Measurements from ENCODE around the gene DAPK1. TPM values are rescaled to one million over a fixed set of nuclear protein-coding genes. Genes with fewer than 3 reads are reported as not detected.

DAPK1 gene
- total RNA-seq, 4 donors from 2014 or later, result 14.5 to 28.3 (median 20.7) TPM

GRCh38 chr9:87707805-87708506, 210.3 kb downstream of the DAPK1 start:
- Histone ChIP-seq H3K4me1 (peaks cover 0 to 6% (median 0%) of the 10 kb centered on the region in 4 donors), H3K27me3 (no peaks in the 10 kb centered on the region), H3K4me3 (no peak overlapping the region), H3K27ac (no peak overlapping the region), H3K9me3 (no peaks in the 10 kb centered on the region), H3K36me3 (no peaks in the 10 kb centered on the region)
- intact Hi-C loops (cut with DNase I; ENCODE audit: low total_unique reads) (no loop called here), in situ Hi-C loops (cut with MboI; ENCODE audit: low pct_ligation_motif_present in 1 of 4, low pct_unique_long_range_greater_than_20kb in 1 of 4, low sequenced_read_pairs in 3 of 4) (no loop called here)
- no peak for DNase-seq
- TF ChIP-seq POLR2A (IDR thresholded peaks at IDR 0.05), result no peak
- TF ChIP-seq CTCF (IDR thresholded peaks at IDR 0.05), result no peak
- TF ChIP-seq EP300 (IDR thresholded peaks at IDR 0.05; ENCODE audit: low read depth), result no peak
- TF ChIP-seq POLR2AphosphoS5 (IDR thresholded peaks at IDR 0.05), result no peak
- WGBS, 2 donors (ENCODE audit: low coverage in 1 of 2), result 54 to 64% methylated on average over 6 of the region's 6 CpGs

- in situ Hi-C loops (cut with MboI; ENCODE audit: low pct_ligation_motif_present in 1 of 4, low pct_unique_long_range_greater_than_20kb in 1 of 4, low sequenced_read_pairs in 3 of 4) (no loop called here), intact Hi-C loops (cut with DNase I; ENCODE audit: low total_unique reads) (no loop called here)
- Histone ChIP-seq H3K27me3 (no peaks in the 10 kb centered on the region), H3K36me3 (no peaks in the 10 kb centered on the region), H3K4me1 (peaks cover 0 to 6% (median 0%) of the 10 kb centered on the region in 4 donors), H3K4me3 (no peak overlapping the region), H3K9me3 (no peaks in the 10 kb centered on the region), H3K27ac (no peak overlapping the region)
- TF ChIP-seq POLR2AphosphoS5 (IDR thresholded peaks at IDR 0.05), result no peak
- TF ChIP-seq CTCF (IDR thresholded peaks at IDR 0.05), result no peak
- TF ChIP-seq POLR2A (IDR thresholded peaks at IDR 0.05), result no peak
- TF ChIP-seq EP300 (IDR thresholded peaks at IDR 0.05; ENCODE audit: low read depth), result no peak
- WGBS, 2 donors (ENCODE audit: low coverage in 1 of 2), result 74 to 77% methylated on average over 5 of the region's 5 CpGs
- DNase-seq, result no peak
Measured at GRCh38 chr9:87708546-87708945, 210.9 kb downstream of the DAPK1 start.

GRCh38 chr9:87708986-87709728, 211.5 kb downstream of the DAPK1 start:
- no peak for DNase-seq
- Histone ChIP-seq H3K4me3 (no peak overlapping the region), H3K27ac (no peak overlapping the region), H3K36me3 (no peaks in the 10 kb centered on the region), H3K9me3 (no peaks in the 10 kb centered on the region), H3K27me3 (no peaks in the 10 kb centered on the region), H3K4me1 (peaks cover 0 to 6% (median 2%) of the 10 kb centered on the region in 4 donors)
- in situ Hi-C loops (cut with MboI; ENCODE audit: low pct_ligation_motif_present in 1 of 4, low pct_unique_long_range_greater_than_20kb in 1 of 4, low sequenced_read_pairs in 3 of 4), result no loop called here
- TF ChIP-seq CTCF (IDR thresholded peaks at IDR 0.05), result no peak
- intact Hi-C loops (cut with DNase I; ENCODE audit: low total_unique reads), result no loop called here
- WGBS, 2 donors (ENCODE audit: low coverage in 1 of 2), result 77 to 83% methylated on average over 3 to 7 of the region's 7 CpGs

- no peaks in the 10 kb centered on the region for H3K36me3 ChIP-seq
- no peak for DNase-seq
- no peaks in the 10 kb centered on the region for H3K27me3 ChIP-seq
- peaks cover 0 to 11% (median 6%) of the 10 kb centered on the region in 4 donors for H3K4me1 ChIP-seq
- H3K27ac ChIP-seq, result no peak overlapping the region
- H3K4me3 ChIP-seq, result no peak overlapping the region
- no peak for TF ChIP-seq POLR2A (IDR thresholded peaks at IDR 0.05)
- no peak for TF ChIP-seq CTCF (IDR thresholded peaks at IDR 0.05)
- no peak for TF ChIP-seq POLR2AphosphoS5 (IDR thresholded peaks at IDR 0.05)
- no peak for TF ChIP-seq EP300 (IDR thresholded peaks at IDR 0.05; ENCODE audit: low read depth)
- in situ Hi-C loops (cut with MboI; ENCODE audit: low pct_ligation_motif_present in 1 of 4, low pct_unique_long_range_greater_than_20kb in 1 of 4, low sequenced_read_pairs in 3 of 4), result no loop called here
- 71 to 81% methylated on average over 4 to 5 of the region's 5 CpGs for WGBS, 2 donors (ENCODE audit: low coverage in 1 of 2)
- intact Hi-C loops (cut with DNase I; ENCODE audit: low total_unique reads), result no loop called here
- no peaks in the 10 kb centered on the region for H3K9me3 ChIP-seq
Measured at GRCh38 chr9:87710443-87710842, 212.8 kb downstream of the DAPK1 start.

All from transverse colon (tissue), 4 donors.